COLO668 (cell line): ENCODE data around the gene TMOD1.
"Not testable (repeated sequence)": the region's sequence is repeated elsewhere in the genome, so short reads cannot be mapped to it uniquely, and the experiment has no call there.

ENCODE experiments used
- DNase-seq: peaks from one replicate; lab custom pipeline; 2025; ENCODE audit not compliant: unreplicated experiment; lab: John Stamatoyannopoulos, UW

The TMOD1 gene

GRCh38 chr9:97497558-97498375 is 3.7 kb upstream of the TMOD1 start:
- DNase-seq, result not testable (repeated sequence)

- DNase-seq, result not testable (repeated sequence)
Measured at GRCh38 chr9:97498846-97499245, 2.6 kb upstream of the TMOD1 start.

GRCh38 chr9:97500263-97500662 is 1.2 kb upstream of the TMOD1 start:
- no peak for DNase-seq

- DNase-seq, result no peak
Measured at GRCh38 chr9:97500765-97501176, 695 bp upstream of the TMOD1 start.

- DNase-seq, result no peak
Measured at GRCh38 chr9:97501972-97502221, 431 bp downstream of the TMOD1 start.

GRCh38 chr9:97502222-97502983 is 937 bp downstream of the TMOD1 start:
- DNase-seq, result peak; percentile 51

- no peak for DNase-seq
Measured at GRCh38 chr9:97502984-97503861, 1.8 kb downstream of the TMOD1 start.

- DNase-seq, result no peak
Measured at GRCh38 chr9:97503862-97504210, 2.4 kb downstream of the TMOD1 start.

GRCh38 chr9:97504381-97505216 is 3.1 kb downstream of the TMOD1 start:
- no peak for DNase-seq

- no peak for DNase-seq
Measured at GRCh38 chr9:97505845-97506244, 4.4 kb downstream of the TMOD1 start.

GRCh38 chr9:97506306-97506705 is 4.8 kb downstream of the TMOD1 start:
- DNase-seq, result no peak

- no peak for DNase-seq
Measured at GRCh38 chr9:97506787-97507186, 5.3 kb downstream of the TMOD1 start.

- DNase-seq, result no peak
Measured at GRCh38 chr9:97507428-97507984, 6.0 kb downstream of the TMOD1 start.

- DNase-seq, result no peak
Measured at GRCh38 chr9:97508852-97509251, 7.4 kb downstream of the TMOD1 start.

- DNase-seq, result peak; percentile 35
Measured at GRCh38 chr9:97510797-97511654, 9.6 kb downstream of the TMOD1 start.

- DNase-seq, result peak; percentile 41
Measured at GRCh38 chr9:97511655-97512427, 10.4 kb downstream of the TMOD1 start.

- DNase-seq, result no peak
Measured at GRCh38 chr9:97512966-97513560, 11.6 kb downstream of the TMOD1 start.

- no peak for DNase-seq
Measured at GRCh38 chr9:97514531-97514930, 13.1 kb downstream of the TMOD1 start.
